H1 (cell line): ENCODE measurements around the gene BCKDHA. TPM values are rescaled to one million over a fixed set of nuclear protein-coding genes. Genes with fewer than 3 reads are reported as not detected.

Experiments used
- CTCF ChIA-PET: fragments of 300-600 bp; sonication (Branson Sonifier 250); formaldehyde crosslinking; loops from one replicate; lab custom pipeline; 2021; ENCODE audit not compliant: partially characterized antibody; lab: Charles Lee
- POLR2A ChIA-PET: fragments of 300-600 bp; sonication (Branson Sonifier 250); formaldehyde crosslinking; loops from one replicate; lab custom pipeline; 2021; ENCODE audit warnings: inconsistent platforms; ENCODE audit not compliant: partially characterized antibody; lab: Charles Lee
- DNase-seq, 2 experiments: peaks; one replicate each; pipeline versions ENCODE4 v3.0.0 to v3.0.0-alpha.2; 2010 to 2022; ENCODE audit warnings: low spot score in 2 of 2, low read depth in 1 of 2, mixed read lengths in 1 of 2
- FAIRE-seq: peaks from 2 replicates; lab custom pipeline; 2011; peaks lifted over from hg19 to GRCh38; lab: Jason Lieb, UNC
- H2AFZ ChIP-seq: 2 replicates; pipeline ENCODE4 v1.8.1; 2012; ENCODE audit warnings: low read length, inconsistent platforms
- H2AK5ac ChIP-seq: 2 replicates; pipeline ENCODE4 v1.6.1; 2013; ENCODE audit warnings: low read depth, low read length
- H2BK120ac ChIP-seq: replicated peaks from 2 replicates; pipeline ENCODE3; 2013; ENCODE audit warnings: low read depth, low read length, inconsistent platforms
- H2BK12ac ChIP-seq: 2 replicates; pipeline ENCODE4 v1.6.1; 2013; ENCODE audit warnings: low read depth, low read length
- H2BK15ac ChIP-seq: 2 replicates; pipeline ENCODE4 v1.6.1; 2013; ENCODE audit warnings: low read length
- H2BK20ac ChIP-seq: 2 replicates; pipeline ENCODE4 v1.6.1; 2013; ENCODE audit warnings: low read length
- H2BK5ac ChIP-seq: 2 replicates; pipeline ENCODE4 v1.6.1; 2013; ENCODE audit warnings: low read depth, low read length
- H3K14ac ChIP-seq: 2 replicates; pipeline ENCODE4 v1.6.1; 2013; ENCODE audit warnings: inconsistent platforms; ENCODE audit not compliant: insufficient read length
- H3K18ac ChIP-seq: 2 replicates; pipeline ENCODE4 v1.6.1; 2013; ENCODE audit warnings: low read length; ENCODE audit errors: extremely low read depth
- H3K23ac ChIP-seq: 2 replicates; pipeline ENCODE4 v1.6.1; 2013; ENCODE audit warnings: inconsistent platforms; ENCODE audit not compliant: insufficient read length
- H3K23me2 ChIP-seq: 2 replicates; pipeline ENCODE4 v1.6.1; 2013; ENCODE audit warnings: low read depth, low read length
- H3K27ac ChIP-seq: 2 replicates; pipeline ENCODE4 v1.6.1; 2011; ENCODE audit warnings: low read depth, low read length, inconsistent platforms
- H3K27me3 ChIP-seq, 4 experiments: replicated peaks in 1 of 4; 1 replicate in 1 of 4; 2 replicates in 3 of 4; pipeline versions ENCODE4 v1.6.1 to v1.8.1; 2011 to 2013; ENCODE audit warnings: low read length in 3 of 4, mild to moderate bottlenecking in 3 of 4, inconsistent platforms in 2 of 4, mixed read lengths in 2 of 4, moderate library complexity in 1 of 4; ENCODE audit not compliant: control insufficient read depth in 3 of 4, insufficient read depth in 3 of 4; ENCODE audit errors: extremely low read depth in 1 of 4
- H3K36me3 ChIP-seq, 4 experiments: 2 replicates each; pipeline versions ENCODE4 v1.6.1 to v1.8.1; 2011 to 2013; ENCODE audit warnings: mild to moderate bottlenecking in 4 of 4, low read length in 3 of 4, moderate library complexity in 2 of 4, control low read depth in 1 of 4, inconsistent platforms in 1 of 4; ENCODE audit not compliant: insufficient read depth in 4 of 4, control insufficient read depth in 2 of 4
- H3K4ac ChIP-seq: replicated peaks from 2 replicates; pipeline ENCODE3; 2013; ENCODE audit warnings: low read length, low read depth, mixed read lengths, inconsistent platforms; ENCODE audit not compliant: insufficient read length
- H3K4me1 ChIP-seq, 4 experiments: replicated peaks in 1 of 4; 1 replicate in 1 of 4; 2 replicates in 3 of 4; pipeline versions ENCODE4 v1.6.1 to v1.8.1; 2011 to 2013; ENCODE audit warnings: low read length in 3 of 4, inconsistent platforms in 2 of 4, mixed read lengths in 1 of 4; ENCODE audit not compliant: insufficient read depth in 4 of 4, control insufficient read depth in 3 of 4
- H3K4me2 ChIP-seq, 2 experiments: 2 replicates each; pipeline versions ENCODE4 v1.6.1 to v1.8.1; 2011 to 2013; ENCODE audit warnings: low read depth in 2 of 2, low read length in 2 of 2, control low read depth in 1 of 2, inconsistent platforms in 1 of 2, mild to moderate bottlenecking in 1 of 2; ENCODE audit not compliant: insufficient read depth in 1 of 2
- H3K4me3 ChIP-seq, 4 experiments: fragments of 200-600, 300-600 bp in 1 of 4; sonication (generic), shearing (Covaris generic), sonication (Bioruptor Twin) in 1 of 4; 2 replicates each; pipeline versions ENCODE4 v1.5.1 to v1.8.1; 2011 to 2016; ENCODE audit warnings: low read length in 4 of 4, low read depth in 3 of 4, control low read depth in 2 of 4, inconsistent platforms in 2 of 4, mild to moderate bottlenecking in 2 of 4, mixed read lengths in 1 of 4, moderate library complexity in 1 of 4; ENCODE audit not compliant: insufficient read depth in 2 of 4; ENCODE audit errors: extremely low read depth in 1 of 4
- H3K56ac ChIP-seq: replicated peaks from 2 replicates; pipeline ENCODE3; 2013; ENCODE audit warnings: low read depth, mild to moderate bottlenecking, mixed read lengths, low read length, inconsistent platforms; ENCODE audit not compliant: insufficient read length
- H3K79me1 ChIP-seq: 2 replicates; pipeline ENCODE4 v1.6.1; 2013; ENCODE audit warnings: low read depth, low read length, control low read depth
- H3K79me2 ChIP-seq, 2 experiments: 2 replicates each; pipeline versions ENCODE4 v1.6.1 to v1.8.1; 2012 to 2013; ENCODE audit warnings: low read length in 2 of 2, mild to moderate bottlenecking in 2 of 2, inconsistent platforms in 1 of 2; ENCODE audit not compliant: insufficient read depth in 2 of 2, control insufficient read depth in 1 of 2
- H3K9ac ChIP-seq, 4 experiments: replicated peaks in 1 of 4; 1 replicate in 1 of 4; 2 replicates in 3 of 4; pipeline versions ENCODE4 v1.6.1 to v1.8.1; 2011 to 2013; ENCODE audit warnings: low read depth in 3 of 4, low read length in 3 of 4, control low read depth in 2 of 4, mild to moderate bottlenecking in 2 of 4, moderate library complexity in 2 of 4, inconsistent platforms in 1 of 4; ENCODE audit errors: extremely low read depth in 1 of 4
- H3K9me3 ChIP-seq, 2 experiments: 2 replicates each; pipeline versions ENCODE4 v1.6.1 to v1.8.1; 2012 to 2013; ENCODE audit warnings: mild to moderate bottlenecking in 2 of 2, moderate library complexity in 2 of 2, control low read depth in 1 of 2, inconsistent platforms in 1 of 2, low read depth in 1 of 2, low read length in 1 of 2, mixed read lengths in 1 of 2; ENCODE audit not compliant: insufficient read depth in 2 of 2
- H4K20me1 ChIP-seq, 2 experiments: replicated peaks in 1 of 2; 2 replicates each; pipeline versions ENCODE3 to v1.8.1; 2011 to 2013; ENCODE audit warnings: inconsistent platforms in 2 of 2, low read length in 2 of 2, mild to moderate bottlenecking in 1 of 2; ENCODE audit not compliant: insufficient read depth in 2 of 2, control insufficient read depth in 1 of 2
- H4K5ac ChIP-seq: 2 replicates; pipeline ENCODE4 v1.6.1; 2013; ENCODE audit warnings: low read length, low read depth, mixed read lengths, inconsistent platforms; ENCODE audit not compliant: insufficient read length
- H4K8ac ChIP-seq: 2 replicates; pipeline ENCODE4 v1.8.0; 2013; ENCODE audit warnings: mild to moderate bottlenecking, moderate library complexity, low read length, inconsistent platforms; ENCODE audit not compliant: insufficient read depth; ENCODE audit errors: extremely low read depth
- H4K91ac ChIP-seq: replicated peaks from 2 replicates; pipeline ENCODE3; 2013; ENCODE audit warnings: low read length, mixed read lengths, inconsistent platforms; ENCODE audit not compliant: insufficient read length
- PHF8 ChIP-seq: fragments of 200-600 bp; sonication (generic); conservative IDR thresholded peaks from 2 replicates; pipeline ENCODE4 v1.7.1; 2012; ENCODE audit warnings: low read depth, mild to moderate bottlenecking, inconsistent platforms, low read length, moderate library complexity
- TAF1 ChIP-seq: IDR thresholded peaks from 2 replicates; pipeline ENCODE4 v1.6.1; 2011; ENCODE audit warnings: mild to moderate bottlenecking, low read depth, low read length
- WGBS, 2 experiments: shearing (Covaris generic) in 1 of 2; methylation state at CpG; one replicate each; pipeline versions ENCODE4 v1.1.6 to v1.1.7; 2013 to 2015; ENCODE audit warnings: low lambda C conversion rate in 2 of 2, mixed read lengths in 2 of 2, inconsistent platforms in 1 of 2, low coverage in 1 of 2, missing lambda C conversion rate in 1 of 2; ENCODE audit not compliant: insufficient replicate concordance in 2 of 2, insufficient coverage in 1 of 2, insufficient read length in 1 of 2; ENCODE audit errors: extremely low coverage in 1 of 2, missing lambda C conversion rate in 1 of 2; 5-methylcytosine and 5-hydroxymethylcytosine counted together
- polyA plus RNA-seq, 7 experiments: library from polyadenylated mRNA; depleted of rRNA in 3 of 7; stranded (reverse) in 5 of 7; unstranded in 2 of 7; fragments of >200 nt in 5 of 7; fragments of 200-250 nt in 2 of 7; gene quantifications; 1 replicate in 5 of 7; 2 replicates in 1 of 7; 4 replicates in 1 of 7; pipeline versions ENCODE4 v1.2.1 to v1.2.3, GENCODE V29; 2011 to 2013; ENCODE audit warnings: missing spikeins in 2 of 7, mixed read lengths in 2 of 7
- total RNA-seq: library from RNA; stranded (reverse); fragmentation: NEBNext Ultra II Directional; extraction: Animal tissue kit (Norgen Biotek cat#: 25700); gene quantifications from 2 replicates; pipeline ENCODE4 v1.2.1, GENCODE V29; 2021

The BCKDHA gene
- total and polyA plus RNA-seq, 2 of the 8 experiments (the other 6 are each of a cell fraction or from before 2014, with no cell fraction given), result 14.2 to 69.6 TPM

DNA sequence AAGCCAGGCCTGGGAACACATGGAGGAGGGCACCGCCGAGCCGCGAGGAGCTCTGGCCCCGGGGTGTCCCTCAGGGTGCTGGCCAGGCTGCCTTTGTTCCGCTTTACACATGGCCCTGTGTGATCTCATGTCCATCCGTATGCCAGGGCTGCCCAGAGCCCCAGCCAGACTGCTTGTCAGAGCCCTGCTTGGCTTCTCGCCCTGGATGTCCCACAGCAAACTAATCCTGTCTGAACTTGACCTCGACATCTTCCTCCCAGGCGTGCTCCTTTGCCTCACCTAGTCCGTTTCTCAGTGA lies 14.3 kb downstream of the BCKDHA start:
- Histone ChIP-seq H4K20me1 (peaks cover 0 to 5% of the 10 kb centered on the region in 2 experiments), H2BK15ac (no peak overlapping the region), H2AK5ac (no peak overlapping the region), H3K4ac (no peak overlapping the region), H3K23ac (no peak overlapping the region), H3K79me2 (no peaks in the 10 kb centered on the region), H3K79me1 (no peaks in the 10 kb centered on the region), H4K5ac (no peak overlapping the region), H2BK20ac (no peak overlapping the region), H2BK5ac (no peak overlapping the region), H3K9ac (no peak overlapping the region), H3K14ac (no peak overlapping the region), H2BK120ac (no peak overlapping the region), H2BK12ac (no peak overlapping the region), H3K9me3 (no peaks in the 10 kb centered on the region), H3K27ac (no peak overlapping the region), H2AFZ (no peak overlapping the region), H3K27me3 (no peaks in the 10 kb centered on the region; a peak in 1 of 7 replicates), H4K91ac (no peak overlapping the region), H3K23me2 (no peaks in the 10 kb centered on the region), H3K18ac (no peak overlapping the region), H3K56ac (no peak overlapping the region), H3K4me1 (peaks cover 0 to 5% (median 1%) of the 10 kb centered on the region in 4 experiments; a peak in 5 of 7 replicates), H3K4me3 (no peak overlapping the region), H3K4me2 (no peak overlapping the region), H4K8ac (no peak overlapping the region), H3K36me3 (peaks cover 2 to 9% (median 4%) of the 10 kb centered on the region in 4 experiments; a peak in 4 of 8 replicates)
- FAIRE-seq (no peak), DNase-seq (no peak)
- ChIA-PET POLR2A (interaction anchor here (1.6 kb wide), 1 partner anchor 17 kb away, joined by 5 read pairs; no protein-coding TSS in a partner anchor), CTCF (interaction anchor here (1.0 to 1.3 kb wide), 2 partner anchors 19 to 33 kb away, joined by 3 to 4 read pairs; no protein-coding TSS in a partner anchor)
- WGBS, 2 experiments, result 77% methylated on average over 11 of the region's 11 CpGs; no CpG with 5 or more reads in 1 of the 2 experiments
- TF ChIP-seq TAF1 (no peak), PHF8 (no peak)
